HG03439 (cell line): ENCODE results near the gene KCNJ10.

Experiments used
- ATAC-seq: cut with Tn5 transposase; IDR thresholded peaks from one replicate; pipeline ENCODE4 v1.9.1; 2021; ENCODE audit warnings: mild to moderate bottlenecking, moderate library complexity; ENCODE audit not compliant: unreplicated experiment

KCNJ10 gene

GRCh38 chr1:159992161-159992560 is 77.8 kb downstream of the KCNJ10 start:
- no peak for ATAC-seq

- ATAC-seq = no peak
Measured at GRCh38 chr1:159991513-159991912, 78.4 kb downstream of the KCNJ10 start.

GRCh38 chr1:159990005-159990404 is 80.0 kb downstream of the KCNJ10 start:
- no peak for ATAC-seq

- ATAC-seq = no peak
Measured at GRCh38 chr1:159989581-159989980, 80.4 kb downstream of the KCNJ10 start.

GRCh38 chr1:159988006-159988405 is 82.0 kb downstream of the KCNJ10 start:
- no peak for ATAC-seq

GRCh38 chr1:159987186-159987585 is 82.8 kb downstream of the KCNJ10 start:
- no peak for ATAC-seq

GRCh38 chr1:159986531-159986930 is 83.4 kb downstream of the KCNJ10 start:
- no peak for ATAC-seq

GRCh38 chr1:159986093-159986492 is 83.9 kb downstream of the KCNJ10 start:
- no peak for ATAC-seq

- no peak for ATAC-seq
Measured at GRCh38 chr1:159985473-159985872, 84.5 kb downstream of the KCNJ10 start.

GRCh38 chr1:159983681-159984080 is 86.3 kb downstream of the KCNJ10 start:
- no peak for ATAC-seq

GRCh38 chr1:159982280-159982679 is 87.7 kb downstream of the KCNJ10 start:
- ATAC-seq = no peak

- no peak for ATAC-seq
Measured at GRCh38 chr1:159981351-159982055, 88.5 kb downstream of the KCNJ10 start.

GRCh38 chr1:159980786-159981185 is 89.2 kb downstream of the KCNJ10 start:
- ATAC-seq = no peak

GRCh38 chr1:159980076-159980475 is 89.9 kb downstream of the KCNJ10 start:
- no peak for ATAC-seq

- ATAC-seq = no peak
Measured at GRCh38 chr1:159979257-159979656, 90.7 kb downstream of the KCNJ10 start.

- no peak for ATAC-seq
Measured at GRCh38 chr1:159978107-159978398, 91.9 kb downstream of the KCNJ10 start.

GRCh38 chr1:159977364-159978106 is 92.4 kb downstream of the KCNJ10 start:
- no peak for ATAC-seq

GRCh38 chr1:159974350-159974965 is 95.5 kb downstream of the KCNJ10 start:
- no peak for ATAC-seq

GRCh38 chr1:159973350-159973940 is 96.5 kb downstream of the KCNJ10 start:
- ATAC-seq = no peak

GRCh38 chr1:159972443-159973205 is 97.3 kb downstream of the KCNJ10 start:
- no peak for ATAC-seq

GRCh38 chr1:159970932-159971342 is 99.0 kb downstream of the KCNJ10 start:
- ATAC-seq = no peak
